ENCODE measurements around the gene MAPK8IP2. TPM values are rescaled to one million over a fixed set of nuclear protein-coding genes. Genes with fewer than 3 reads are reported as not detected.

Gene MAPK8IP2
- total RNA-seq, 1 donor from 2014 or later = not detected

DNA sequence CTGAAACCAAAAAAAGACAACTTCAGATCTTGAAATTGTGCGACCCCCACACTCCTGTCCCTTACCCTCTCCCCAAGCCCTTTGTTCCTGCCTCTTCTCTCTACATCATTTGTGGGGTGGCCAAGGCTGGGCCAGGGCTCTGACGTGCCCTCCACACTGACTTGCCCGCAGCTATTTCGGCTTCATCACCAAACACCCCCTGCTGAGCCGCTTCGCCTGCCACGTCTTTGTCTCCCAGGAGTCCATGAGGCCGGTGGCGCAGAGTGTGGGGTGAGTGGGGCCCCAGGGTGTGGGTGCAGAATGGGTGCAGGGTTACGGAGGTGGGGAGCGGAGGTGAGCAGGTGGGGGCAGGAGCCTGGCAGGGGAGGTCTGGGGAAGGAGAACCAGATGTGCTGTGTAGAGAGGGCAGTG, 9.5 kb downstream of the MAPK8IP2 start:
- TF ChIP-seq, protein P1, sequence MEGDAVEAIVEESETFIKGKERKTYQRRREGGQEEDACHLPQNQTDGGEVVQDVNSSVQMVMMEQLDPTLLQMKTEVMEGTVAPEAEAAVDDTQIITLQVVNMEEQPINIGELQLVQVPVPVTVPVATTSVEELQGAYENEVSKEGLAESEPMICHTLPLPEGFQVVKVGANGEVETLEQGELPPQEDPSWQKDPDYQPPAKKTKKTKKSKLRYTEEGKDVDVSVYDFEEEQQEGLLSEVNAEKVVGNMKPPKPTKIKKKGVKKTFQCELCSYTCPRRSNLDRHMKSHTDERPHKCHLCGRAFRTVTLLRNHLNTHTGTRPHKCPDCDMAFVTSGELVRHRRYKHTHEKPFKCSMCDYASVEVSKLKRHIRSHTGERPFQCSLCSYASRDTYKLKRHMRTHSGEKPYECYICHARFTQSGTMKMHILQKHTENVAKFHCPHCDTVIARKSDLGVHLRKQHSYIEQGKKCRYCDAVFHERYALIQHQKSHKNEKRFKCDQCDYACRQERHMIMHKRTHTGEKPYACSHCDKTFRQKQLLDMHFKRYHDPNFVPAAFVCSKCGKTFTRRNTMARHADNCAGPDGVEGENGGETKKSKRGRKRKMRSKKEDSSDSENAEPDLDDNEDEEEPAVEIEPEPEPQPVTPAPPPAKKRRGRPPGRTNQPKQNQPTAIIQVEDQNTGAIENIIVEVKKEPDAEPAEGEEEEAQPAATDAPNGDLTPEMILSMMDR (IDR thresholded peaks at IDR 0.05) = no peak
- no peaks in the 10 kb centered on the region for H3K36me3 ChIP-seq
- no peaks in the 10 kb centered on the region for H3K9me3 ChIP-seq
- no peaks in the 10 kb centered on the region for H3K4me1 ChIP-seq
- no peak overlapping the region for H3K27ac ChIP-seq
- no peak overlapping the region for H3K4me3 ChIP-seq
- no peaks in the 10 kb centered on the region for H3K27me3 ChIP-seq
- intact Hi-C loops (cut with DNase I) = no loop called here
- DNase-seq (ENCODE audit: low spot score in 2 of 2) = no peak

DNA sequence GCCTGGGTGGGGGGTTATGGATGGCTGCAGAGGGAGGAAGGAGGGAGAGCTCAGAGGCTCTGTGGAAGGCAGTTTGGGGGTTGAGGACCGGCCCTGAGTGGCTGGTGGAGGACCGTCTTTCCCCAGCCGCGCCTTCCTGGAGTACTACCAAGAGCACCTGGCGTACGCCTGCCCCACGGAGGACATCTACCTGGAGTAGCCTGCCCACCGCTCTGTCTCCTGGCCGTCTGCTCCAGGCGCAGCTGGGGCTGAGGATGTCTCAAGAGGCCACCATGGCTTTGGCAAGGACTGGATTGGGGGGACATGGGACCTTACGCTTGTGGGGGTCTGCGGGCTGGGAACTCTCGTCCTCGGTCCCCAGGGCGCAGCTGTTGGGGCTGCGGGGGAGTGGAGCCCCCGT, 10.0 kb downstream of the MAPK8IP2 start:
- TF ChIP-seq, protein P1 (IDR thresholded peaks at IDR 0.05) = no peak
- no peak for DNase-seq (ENCODE audit: low spot score in 2 of 2)
- Histone ChIP-seq H3K4me1 (no peaks in the 10 kb centered on the region), H3K36me3 (no peaks in the 10 kb centered on the region), H3K27me3 (no peaks in the 10 kb centered on the region), H3K27ac (no peak overlapping the region), H3K4me3 (no peak overlapping the region), H3K9me3 (no peaks in the 10 kb centered on the region)
- intact Hi-C loops (cut with DNase I) = no loop called here

DNA sequence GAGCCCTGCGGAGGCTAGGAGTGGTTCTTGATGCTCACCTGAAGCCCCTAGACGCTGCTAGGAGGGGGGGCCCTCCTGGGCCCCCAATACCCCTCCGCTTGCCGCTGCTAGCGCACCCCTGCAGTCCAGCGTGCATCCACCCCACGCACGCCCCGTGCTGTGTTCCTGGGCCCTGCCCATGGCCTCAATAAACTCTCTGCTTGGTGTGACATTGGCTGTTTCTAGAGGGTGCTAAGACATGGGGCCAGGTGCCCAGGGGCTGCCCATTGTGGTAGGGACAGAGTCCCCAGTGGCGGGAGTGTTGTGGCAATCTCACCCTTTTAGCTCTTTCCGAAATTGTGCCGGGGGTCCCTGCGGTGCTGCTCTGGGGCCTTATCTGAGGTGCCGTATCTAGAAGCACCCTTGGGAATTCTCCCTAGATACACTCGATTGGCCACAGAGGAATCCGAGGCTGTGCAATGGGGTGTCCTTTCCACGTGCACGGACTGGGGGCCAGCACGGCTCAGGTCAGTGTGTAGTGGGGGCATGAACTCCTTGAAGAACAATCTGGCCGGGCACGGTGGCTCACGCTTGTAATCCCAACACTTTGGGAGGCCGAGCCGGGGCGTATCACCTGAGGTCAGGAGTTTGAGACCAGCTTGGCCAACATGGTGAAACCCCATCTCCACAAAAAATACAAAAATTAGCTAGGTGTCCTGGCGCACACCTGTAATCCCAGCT, 10.9 kb downstream of the MAPK8IP2 start:
- Histone ChIP-seq H3K9me3 (no peaks in the 10 kb centered on the region), H3K27ac (no peak overlapping the region), H3K27me3 (no peaks in the 10 kb centered on the region), H3K36me3 (no peaks in the 10 kb centered on the region), H3K4me3 (no peak overlapping the region), H3K4me1 (no peaks in the 10 kb centered on the region)
- DNase-seq (ENCODE audit: low spot score in 2 of 2) = no peak
- TF ChIP-seq, protein P1 (IDR thresholded peaks at IDR 0.05) = no peak
- intact Hi-C loops (cut with DNase I) = no loop called here

DNA sequence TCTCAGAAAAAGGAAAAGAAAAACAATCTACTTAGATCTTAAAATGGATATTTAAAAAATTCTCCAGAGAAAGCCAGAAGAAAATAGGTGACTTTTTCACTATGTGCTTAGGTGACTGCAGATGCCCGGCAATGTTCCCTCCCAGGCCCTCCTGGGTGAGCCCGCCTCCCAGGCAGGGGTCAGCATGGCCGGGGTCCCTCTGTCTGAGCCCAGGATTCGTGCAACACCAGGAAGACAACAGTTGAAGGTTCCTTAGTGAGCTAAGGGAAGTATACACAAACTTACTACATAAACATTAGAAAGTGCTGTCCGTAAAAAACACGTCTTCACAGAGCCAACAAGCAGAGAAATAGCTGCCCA, 11.6 kb downstream of the MAPK8IP2 start:
- TF ChIP-seq, protein P1 (IDR thresholded peaks at IDR 0.05) = no peak
- H3K27ac ChIP-seq = no peak overlapping the region
- no peaks in the 10 kb centered on the region for H3K9me3 ChIP-seq
- no peaks in the 10 kb centered on the region for H3K36me3 ChIP-seq
- H3K27me3 ChIP-seq = no peaks in the 10 kb centered on the region
- H3K4me1 ChIP-seq = no peaks in the 10 kb centered on the region
- no peak overlapping the region for H3K4me3 ChIP-seq
- DNase-seq (ENCODE audit: low spot score in 2 of 2) = no peak
- intact Hi-C loops (cut with DNase I) = no loop called here

DNA sequence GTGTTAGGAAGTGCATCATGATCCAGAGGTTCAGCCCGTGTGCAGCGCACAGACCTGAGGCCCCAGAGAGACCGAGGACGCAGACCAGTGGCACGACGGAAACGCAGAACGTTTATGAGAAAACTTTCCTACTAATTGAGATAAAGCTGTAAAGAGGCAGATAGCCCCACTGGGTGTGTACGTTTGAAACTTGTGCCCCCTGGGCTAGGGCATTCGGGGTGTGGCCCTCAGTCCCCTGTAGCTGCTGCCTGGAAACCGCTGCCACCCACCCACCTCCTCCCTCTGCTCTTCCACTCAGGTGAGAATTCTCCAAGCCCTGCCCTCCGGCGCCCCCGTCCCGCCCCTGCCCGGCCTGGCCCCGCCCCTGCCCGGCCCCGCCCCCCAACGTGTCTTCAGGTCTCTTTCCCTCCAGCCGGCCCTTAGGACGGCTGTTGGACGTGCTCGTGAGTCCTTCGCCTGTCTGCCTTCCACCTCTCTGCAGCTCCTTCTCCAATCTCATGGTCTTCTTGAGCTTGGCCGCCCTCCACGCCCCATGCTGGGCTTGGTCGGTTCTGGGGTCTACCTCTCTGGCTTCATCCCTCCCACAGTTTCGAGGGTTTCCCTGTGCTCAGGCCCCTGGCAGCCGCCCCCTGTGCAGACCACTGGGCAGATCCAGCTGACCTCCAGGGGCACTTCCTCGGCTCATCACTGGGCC, 12.1 kb downstream of the MAPK8IP2 start:
- no peaks in the 10 kb centered on the region for H3K9me3 ChIP-seq
- intact Hi-C loops (cut with DNase I) = no loop called here
- no peaks in the 10 kb centered on the region for H3K36me3 ChIP-seq
- H3K4me3 ChIP-seq = no peak overlapping the region
- TF ChIP-seq, protein P1 (IDR thresholded peaks at IDR 0.05) = no peak
- no peak overlapping the region for H3K27ac ChIP-seq
- no peaks in the 10 kb centered on the region for H3K27me3 ChIP-seq
- no peak for DNase-seq (ENCODE audit: low spot score in 2 of 2)
- H3K4me1 ChIP-seq = no peaks in the 10 kb centered on the region

All from ascending aorta (tissue), 2 donors.